Body of pancreas (tissue), 4 donors: ENCODE results near the gene FAM43A.

Source experiments
- CTCF ChIP-seq, 7 experiments: fragments of 450-650 bp in 4 of 7; fragments of 200-600 bp in 3 of 7; sonication (generic) in 3 of 7; IDR thresholded peaks; one replicate each; pipeline ENCODE4 v1.5.1; 2016 to 2019; ENCODE audit warnings: antibody characterized with exemption in 7 of 7
- POLR2A ChIP-seq, 3 donors: fragments of 450-650 bp; IDR thresholded peaks; one replicate each; pipeline ENCODE4 v1.6.1; 2016; ENCODE audit warnings: antibody characterized with exemption in 3 of 3, mild to moderate bottlenecking in 2 of 3

GRCh38 chr3:194637066-194637465 is 48.6 kb upstream of the FAM43A start:
- TF ChIP-seq POLR2A (IDR thresholded peaks at IDR 0.05): no peak
- TF ChIP-seq CTCF (IDR thresholded peaks at IDR 0.05): no peak
